ENCODE data around the gene OLIG2. TPM values are rescaled to one million over a fixed set of nuclear protein-coding genes. Genes with fewer than 3 reads are reported as not detected.

Gene OLIG2
- total and polyA plus RNA-seq, 3 experiments from 2014 or later, result not detected

DNA sequence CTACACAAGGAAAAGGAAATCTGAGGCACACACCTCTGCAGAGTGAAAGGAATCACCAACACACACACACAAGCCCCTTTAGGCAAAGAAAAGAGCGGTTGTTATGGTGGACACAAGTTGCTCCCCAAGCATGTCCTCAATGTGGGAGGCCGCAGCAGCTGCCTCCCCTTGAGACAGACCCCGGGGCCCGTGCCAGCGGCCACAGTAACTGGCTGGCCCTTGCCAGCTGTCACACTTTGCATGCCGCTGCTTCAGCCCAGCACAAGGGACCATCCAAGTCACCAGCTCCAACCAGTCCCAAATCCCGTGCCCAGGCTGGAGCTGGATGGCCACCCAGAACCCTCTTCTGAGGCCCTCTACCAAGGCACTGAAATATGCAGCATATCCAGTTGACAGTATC lies 41.3 kb downstream of the OLIG2 start:
- Mint-ChIP-seq H3K4me1 (peaks cover 8 to 21% (median 17%) of the 10 kb centered on the region in 3 donors), H3K36me3 (no peaks in the 10 kb centered on the region), H3K9me3 (peaks cover 0 to 2% (median 0%) of the 10 kb centered on the region in 5 donors), H3K27me3 (peaks cover 55 to 74% of the 10 kb centered on the region in 2 donors), H3K4me3 (no peak overlapping the region), H3K27ac (no peak overlapping the region)
- ChIA-PET CTCF (no interaction called here), POLR2A (no interaction called here)
- DNase-seq, result no peak
- Histone ChIP-seq H3K4me3 (ENCODE audit: low read length) (no peak overlapping the region), H3K9me3 (ENCODE audit: low read length) (no peaks in the 10 kb centered on the region), H3K27ac (ENCODE audit: low read depth, low read length) (no peak overlapping the region), H3K36me3 (ENCODE audit: insufficient read depth, low read length) (no peaks in the 10 kb centered on the region), H3K27me3 (ENCODE audit: insufficient read depth, low read length, poor library complexity, severe bottlenecking) (peaks cover 29% of the 10 kb centered on the region), H3K4me1 (ENCODE audit: insufficient read depth, low read length) (peaks cover 6% of the 10 kb centered on the region)

DNA sequence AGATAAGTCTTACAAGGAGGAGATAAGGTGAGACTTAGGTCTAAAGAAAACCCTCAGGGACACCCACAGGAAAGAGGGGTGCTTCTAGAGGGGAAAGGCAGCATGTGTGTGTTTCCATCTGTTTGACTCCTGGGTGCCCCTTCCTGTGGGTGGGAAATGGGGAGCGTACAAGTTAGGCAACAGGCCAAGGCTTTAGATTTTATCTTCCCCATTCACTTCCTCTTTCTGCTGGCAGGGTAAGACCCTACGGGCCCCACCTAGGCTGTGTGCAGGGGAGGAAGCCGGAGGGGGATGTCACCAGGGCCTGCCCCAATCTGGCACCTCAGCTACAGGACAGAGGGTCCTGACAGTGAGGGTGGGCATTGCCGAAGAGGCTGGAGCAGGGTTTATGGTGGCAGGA lies 41.7 kb downstream of the OLIG2 start:
- Mint-ChIP-seq H3K36me3 (no peaks in the 10 kb centered on the region), H3K27me3 (peaks cover 60 to 76% of the 10 kb centered on the region in 2 donors), H3K4me3 (no peak overlapping the region), H3K4me1 (peaks cover 9 to 25% (median 21%) of the 10 kb centered on the region in 3 donors), H3K27ac (peak overlapping the region in 1 of 8 donors; percentile 38), H3K9me3 (peaks cover 0 to 2% (median 0%) of the 10 kb centered on the region in 5 donors)
- Histone ChIP-seq H3K27me3 (ENCODE audit: insufficient read depth, low read length, poor library complexity, severe bottlenecking) (peaks cover 33% of the 10 kb centered on the region), H3K27ac (ENCODE audit: low read depth, low read length) (no peak overlapping the region), H3K4me1 (ENCODE audit: insufficient read depth, low read length) (peaks cover 6% of the 10 kb centered on the region), H3K9me3 (ENCODE audit: low read length) (no peaks in the 10 kb centered on the region), H3K4me3 (ENCODE audit: low read length) (no peak overlapping the region), H3K36me3 (ENCODE audit: insufficient read depth, low read length) (no peaks in the 10 kb centered on the region)
- no peak for DNase-seq
- CTCF ChIA-PET, result no interaction called here
- POLR2A ChIA-PET, result interaction anchor here (0.6 kb wide), 1 partner anchor 302 kb away, joined by 3 read pairs; no protein-coding TSS in a partner anchor

- no peak for DNase-seq
- Histone ChIP-seq H3K4me1 (ENCODE audit: insufficient read depth, low read length) (peaks cover 6% of the 10 kb centered on the region), H3K27ac (ENCODE audit: low read depth, low read length) (no peak overlapping the region), H3K9me3 (ENCODE audit: low read length) (no peaks in the 10 kb centered on the region), H3K27me3 (ENCODE audit: insufficient read depth, low read length, poor library complexity, severe bottlenecking) (peaks cover 41% of the 10 kb centered on the region), H3K4me3 (ENCODE audit: low read length) (no peak overlapping the region), H3K36me3 (ENCODE audit: insufficient read depth, low read length) (no peaks in the 10 kb centered on the region)
- CTCF ChIA-PET, result no interaction called here
- Mint-ChIP-seq H3K36me3 (no peaks in the 10 kb centered on the region), H3K27ac (no peak overlapping the region), H3K4me3 (peak overlapping the region in 6 of 7 donors; percentile 23 to 74 (median 44)), H3K9me3 (peaks cover 0 to 3% (median 0%) of the 10 kb centered on the region in 5 donors), H3K27me3 (peaks cover 59 to 78% of the 10 kb centered on the region in 2 donors), H3K4me1 (peaks cover 9 to 26% (median 26%) of the 10 kb centered on the region in 3 donors)
- POLR2A ChIA-PET, result no interaction called here
Observed at GRCh38 chr21:33069243-33069642, 43.5 kb downstream of the OLIG2 start.

- POLR2A ChIA-PET, result no interaction called here
- peaks cover 9 to 26% (median 26%) of the 10 kb centered on the region in 3 donors for H3K4me1 Mint-ChIP-seq
- DNase-seq, result no peak
- H3K27me3 ChIP-seq (ENCODE audit: insufficient read depth, low read length, poor library complexity, severe bottlenecking), result peaks cover 41% of the 10 kb centered on the region
- no peak overlapping the region for H3K4me3 ChIP-seq (ENCODE audit: low read length)
- peaks cover 6% of the 10 kb centered on the region for H3K4me1 ChIP-seq (ENCODE audit: insufficient read depth, low read length)
- H3K27ac ChIP-seq (ENCODE audit: low read depth, low read length), result no peak overlapping the region
- H3K4me3 Mint-ChIP-seq, result peak overlapping the region in 6 of 7 donors; percentile 23 to 74 (median 44)
- CTCF ChIA-PET, result no interaction called here
- H3K9me3 Mint-ChIP-seq, result peaks cover 0 to 3% (median 0%) of the 10 kb centered on the region in 5 donors
- H3K9me3 ChIP-seq (ENCODE audit: low read length), result no peaks in the 10 kb centered on the region
- H3K27me3 Mint-ChIP-seq, result peaks cover 57 to 77% of the 10 kb centered on the region in 2 donors
- no peaks in the 10 kb centered on the region for H3K36me3 Mint-ChIP-seq
- no peak overlapping the region for H3K27ac Mint-ChIP-seq
- no peaks in the 10 kb centered on the region for H3K36me3 ChIP-seq (ENCODE audit: insufficient read depth, low read length)
Observed at GRCh38 chr21:33069645-33069993, 43.9 kb downstream of the OLIG2 start.

DNA sequence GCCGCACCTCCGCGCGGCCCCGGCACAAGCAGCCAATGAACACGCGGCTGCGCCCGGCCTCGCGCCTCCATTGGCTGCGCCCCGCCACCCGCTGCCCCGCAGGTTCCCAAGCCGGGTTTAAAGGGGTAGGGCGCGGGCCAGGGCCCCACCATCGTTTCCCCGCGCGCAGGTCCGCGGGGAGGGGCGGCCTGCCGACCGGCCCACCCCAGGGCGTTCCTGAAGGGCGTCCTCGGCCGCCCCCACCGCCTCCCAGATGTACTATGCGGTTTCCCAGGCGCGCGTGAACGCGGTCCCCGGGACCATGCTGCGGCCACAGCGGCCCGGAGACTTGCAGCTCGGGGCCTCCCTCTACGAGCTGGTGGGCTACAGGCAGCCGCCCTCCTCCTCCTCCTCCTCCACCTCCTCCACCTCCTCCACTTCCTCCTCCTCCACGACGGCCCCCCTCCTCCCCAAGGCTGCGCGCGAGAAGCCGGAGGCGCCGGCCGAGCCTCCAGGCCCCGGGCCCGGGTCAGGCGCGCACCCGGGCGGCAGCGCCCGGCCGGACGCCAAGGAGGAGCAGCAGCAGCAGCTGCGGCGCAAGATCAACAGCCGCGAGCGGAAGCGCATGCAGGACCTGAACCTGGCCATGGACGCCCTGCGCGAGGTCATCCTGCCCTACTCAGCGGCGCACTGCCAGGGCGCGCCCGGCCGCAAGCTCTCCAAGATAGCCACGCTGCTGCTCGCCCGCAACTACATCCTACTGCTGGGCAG lies 44.4 kb downstream of the OLIG2 start, which contains the start of gene OLIG1:
OLIG1 (plus strand) TSS at position 148 of the 750 bp plus-strand sequence; CDS start at position 254, 106 bp downstream.
- Mint-ChIP-seq H3K4me1 (peaks cover 9 to 26% (median 26%) of the 10 kb centered on the region in 3 donors), H3K36me3 (no peaks in the 10 kb centered on the region), H3K4me3 (peak within 1 kb of the TSS; percentile 69 to 82 (median 74)), H3K9me3 (peaks cover 0 to 3% (median 0%) of the 10 kb centered on the region in 5 donors), H3K27ac (no peak within 1 kb of the TSS), H3K27me3 (peaks cover 56 to 77% of the 10 kb centered on the region in 2 donors)
- no peak for DNase-seq
- no peak within 1 kb of the TSS for H3K27ac ChIP-seq (ENCODE audit: low read depth, low read length)
- H3K27me3 ChIP-seq (ENCODE audit: insufficient read depth, low read length, poor library complexity, severe bottlenecking), result peaks cover 41% of the 10 kb centered on the region
- ChIA-PET CTCF (no interaction called here), POLR2A (no interaction called here)
- peaks cover 6% of the 10 kb centered on the region for H3K4me1 ChIP-seq (ENCODE audit: insufficient read depth, low read length)
- H3K36me3 ChIP-seq (ENCODE audit: insufficient read depth, low read length), result no peaks in the 10 kb centered on the region
- H3K9me3 ChIP-seq (ENCODE audit: low read length), result no peaks in the 10 kb centered on the region
- no peak within 1 kb of the TSS for H3K4me3 ChIP-seq (ENCODE audit: low read length)

- Histone ChIP-seq H3K27ac (ENCODE audit: low read depth, low read length) (no peak overlapping the region), H3K4me1 (ENCODE audit: insufficient read depth, low read length) (peaks cover 6% of the 10 kb centered on the region), H3K4me3 (ENCODE audit: low read length) (no peak overlapping the region), H3K27me3 (ENCODE audit: insufficient read depth, low read length, poor library complexity, severe bottlenecking) (peaks cover 41% of the 10 kb centered on the region), H3K36me3 (ENCODE audit: insufficient read depth, low read length) (no peaks in the 10 kb centered on the region), H3K9me3 (ENCODE audit: low read length) (no peaks in the 10 kb centered on the region)
- peaks cover 0 to 3% (median 0%) of the 10 kb centered on the region in 5 donors for H3K9me3 Mint-ChIP-seq
- ChIA-PET CTCF (no interaction called here), POLR2A (no interaction called here)
- no peak for DNase-seq
- H3K36me3 Mint-ChIP-seq, result no peaks in the 10 kb centered on the region
- H3K4me1 Mint-ChIP-seq, result peaks cover 9 to 26% (median 26%) of the 10 kb centered on the region in 3 donors
- peaks cover 57 to 75% of the 10 kb centered on the region in 2 donors for H3K27me3 Mint-ChIP-seq
- no peak overlapping the region for H3K27ac Mint-ChIP-seq
- H3K4me3 Mint-ChIP-seq, result no peak overlapping the region
Observed at GRCh38 chr21:33070744-33070997, 44.9 kb downstream of the OLIG2 start.

- Mint-ChIP-seq H3K9me3 (peaks cover 0 to 3% (median 0%) of the 10 kb centered on the region in 5 donors), H3K4me1 (peaks cover 9 to 26% (median 26%) of the 10 kb centered on the region in 3 donors), H3K27me3 (peaks cover 60 to 75% of the 10 kb centered on the region in 2 donors), H3K4me3 (peak overlapping the region; percentile 69 to 90 (median 74)), H3K36me3 (no peaks in the 10 kb centered on the region), H3K27ac (peak overlapping the region in 1 of 8 donors; percentile 7)
- H3K36me3 ChIP-seq (ENCODE audit: insufficient read depth, low read length), result no peaks in the 10 kb centered on the region
- peaks cover 6% of the 10 kb centered on the region for H3K4me1 ChIP-seq (ENCODE audit: insufficient read depth, low read length)
- DNase-seq, result no peak
- H3K9me3 ChIP-seq (ENCODE audit: low read length), result no peaks in the 10 kb centered on the region
- H3K27me3 ChIP-seq (ENCODE audit: insufficient read depth, low read length, poor library complexity, severe bottlenecking), result peaks cover 41% of the 10 kb centered on the region
- CTCF ChIA-PET, result no interaction called here
- POLR2A ChIA-PET, result no interaction called here
- no peak overlapping the region for H3K27ac ChIP-seq (ENCODE audit: low read depth, low read length)
- peak overlapping the region; percentile 59 for H3K4me3 ChIP-seq (ENCODE audit: low read length)
Observed at GRCh38 chr21:33070998-33071769, 45.4 kb downstream of the OLIG2 start.

- Mint-ChIP-seq H3K36me3 (no peaks in the 10 kb centered on the region), H3K9me3 (peaks cover 0 to 3% (median 0%) of the 10 kb centered on the region in 5 donors), H3K27ac (peak overlapping the region in 1 of 8 donors; percentile 7), H3K4me1 (peaks cover 9 to 28% (median 26%) of the 10 kb centered on the region in 3 donors), H3K27me3 (peaks cover 53 to 68% of the 10 kb centered on the region in 2 donors), H3K4me3 (peak overlapping the region; percentile 69 to 90 (median 74))
- CTCF ChIA-PET, result no interaction called here
- DNase-seq, result no peak
- H3K4me3 ChIP-seq (ENCODE audit: low read length), result peak overlapping the region; percentile 59
- peaks cover 6% of the 10 kb centered on the region for H3K4me1 ChIP-seq (ENCODE audit: insufficient read depth, low read length)
- POLR2A ChIA-PET, result no interaction called here
- H3K36me3 ChIP-seq (ENCODE audit: insufficient read depth, low read length), result no peaks in the 10 kb centered on the region
- H3K27me3 ChIP-seq (ENCODE audit: insufficient read depth, low read length, poor library complexity, severe bottlenecking), result peaks cover 41% of the 10 kb centered on the region
- H3K9me3 ChIP-seq (ENCODE audit: low read length), result no peaks in the 10 kb centered on the region
- no peak overlapping the region for H3K27ac ChIP-seq (ENCODE audit: low read depth, low read length)
Observed at GRCh38 chr21:33071770-33072306, 46.1 kb downstream of the OLIG2 start.

Data from CD8-positive, alpha-beta memory T cell (primary cell).